ENCODE measurements around the gene MFSD11.

DNA sequence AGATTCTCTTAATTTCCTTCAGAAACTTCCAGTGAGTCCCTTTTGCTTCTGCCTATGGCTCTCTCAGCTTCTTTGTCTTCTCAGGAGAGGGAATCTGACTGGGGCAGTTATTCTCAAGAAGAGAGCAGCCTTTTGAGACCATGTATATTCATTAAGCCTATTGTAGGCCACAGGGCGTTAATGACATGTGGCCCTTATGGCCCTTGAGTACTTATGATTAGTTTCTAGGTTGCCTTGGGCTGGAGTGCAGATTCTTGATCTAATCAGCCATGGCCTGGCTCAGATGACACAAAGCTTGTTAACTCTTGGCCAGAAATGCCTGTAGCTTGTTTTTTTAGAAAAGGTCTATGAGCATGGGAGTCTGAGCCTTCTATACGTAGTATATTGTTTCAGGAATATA lies 17.4 kb downstream of the MFSD11 start:
- TF ChIP-seq GATA2 (IDR thresholded peaks at IDR 0.05; ENCODE audit: low read depth, low read length) (no peak), GATA3 (IDR thresholded peaks at IDR 0.05; ENCODE audit: low read depth, low read length) (no peak)
